Osteocyte (in vitro differentiated cells): ENCODE data around the gene ABCA13. TPM values are rescaled to one million over a fixed set of nuclear protein-coding genes. Genes with fewer than 3 reads are reported as not detected.

Source experiments
- DNase-seq: peaks from one replicate; pipeline ENCODE4 v3.0.0; 2021; ENCODE audit warnings: mixed read lengths; ENCODE audit not compliant: unreplicated experiment; ENCODE audit errors: extremely low spot score
- H3K27ac Mint-ChIP-seq: one replicate; pipeline ENCODE4 v1.8.0; 2021; ENCODE audit warnings: mild to moderate bottlenecking, mixed read lengths; ENCODE audit not compliant: unreplicated experiment
- H3K27me3 Mint-ChIP-seq: one replicate; pipeline ENCODE4 v1.8.0; 2021; ENCODE audit warnings: mixed read lengths; ENCODE audit not compliant: unreplicated experiment
- H3K36me3 Mint-ChIP-seq: one replicate; pipeline ENCODE4 v1.8.0; 2021; ENCODE audit warnings: mixed read lengths; ENCODE audit not compliant: unreplicated experiment
- H3K4me1 Mint-ChIP-seq: one replicate; pipeline ENCODE4 v1.8.0; 2021; ENCODE audit warnings: mixed read lengths; ENCODE audit not compliant: unreplicated experiment
- H3K4me3 Mint-ChIP-seq: one replicate; pipeline ENCODE4 v1.8.0; 2021; ENCODE audit warnings: mild to moderate bottlenecking, moderate library complexity, mixed read lengths; ENCODE audit not compliant: unreplicated experiment
- H3K9me3 Mint-ChIP-seq: one replicate; pipeline ENCODE4 v1.8.0; 2021; ENCODE audit warnings: mixed read lengths; ENCODE audit not compliant: unreplicated experiment
- CTCF ChIP-seq: fragments of 200-600 bp; sonication (generic); IDR thresholded peaks from 2 replicates; pipeline ENCODE4 v1.5.0; 2021; ENCODE audit warnings: antibody characterized with exemption, mild to moderate bottlenecking, moderate library complexity
- total RNA-seq: library from RNA; stranded (reverse); gene quantifications from 2 replicates; pipeline ENCODE4 v1.2.1, GENCODE V29; 2021

The ABCA13 gene
- total RNA-seq, 1 donor from 2014 or later, result 1.1 TPM

GRCh38 chr7:48617508-48617907 is 446.2 kb downstream of the ABCA13 start:
- Mint-ChIP-seq H3K27ac (no peak overlapping the region), H3K9me3 (no peaks in the 10 kb centered on the region), H3K27me3 (no peaks in the 10 kb centered on the region), H3K4me1 (no peaks in the 10 kb centered on the region), H3K36me3 (no peaks in the 10 kb centered on the region), H3K4me3 (no peak overlapping the region)
- DNase-seq, result no peak
- no peak for TF ChIP-seq CTCF

GRCh38 chr7:48617993-48618392 is 446.7 kb downstream of the ABCA13 start:
- Mint-ChIP-seq H3K9me3 (no peaks in the 10 kb centered on the region), H3K4me3 (no peak overlapping the region), H3K4me1 (no peaks in the 10 kb centered on the region), H3K27me3 (no peaks in the 10 kb centered on the region), H3K36me3 (no peaks in the 10 kb centered on the region), H3K27ac (no peak overlapping the region)
- TF ChIP-seq CTCF, result no peak
- DNase-seq, result no peak

DNA sequence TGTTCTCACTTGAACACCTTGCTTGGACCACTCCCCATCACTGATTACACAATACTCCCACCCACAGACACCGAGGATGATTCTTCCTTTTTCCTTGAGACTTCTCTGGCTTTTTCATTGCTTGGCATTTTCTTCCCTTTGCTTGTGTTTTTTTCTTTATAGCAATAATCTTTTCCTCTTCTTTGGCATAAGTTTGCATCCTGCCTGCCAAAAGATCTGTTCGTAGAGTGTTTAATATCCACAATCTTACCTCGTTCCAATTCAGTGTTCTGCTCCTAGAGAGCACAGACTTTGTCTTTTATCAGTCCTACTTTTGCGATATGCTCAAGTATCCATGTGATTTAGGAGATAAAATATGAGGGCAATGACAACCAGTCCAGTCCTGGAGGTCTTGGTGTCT is 449.8 kb downstream of the ABCA13 start:
- TF ChIP-seq CTCF, result no peak
- Mint-ChIP-seq H3K9me3 (no peaks in the 10 kb centered on the region), H3K27me3 (no peaks in the 10 kb centered on the region), H3K4me3 (no peak overlapping the region), H3K4me1 (no peaks in the 10 kb centered on the region), H3K27ac (no peak overlapping the region), H3K36me3 (no peaks in the 10 kb centered on the region)
- no peak for DNase-seq

- no peak for TF ChIP-seq CTCF
These were observed 455.9 kb downstream of the ABCA13 start for GRCh38 chr7:48627164-48627563.

GRCh38 chr7:48628793-48629349 is 457.6 kb downstream of the ABCA13 start:
- H3K4me1 Mint-ChIP-seq, result no peaks in the 10 kb centered on the region
- H3K27ac Mint-ChIP-seq, result no peak overlapping the region
- H3K36me3 Mint-ChIP-seq, result no peaks in the 10 kb centered on the region
- no peak overlapping the region for H3K4me3 Mint-ChIP-seq
- no peaks in the 10 kb centered on the region for H3K27me3 Mint-ChIP-seq
- no peak for DNase-seq
- H3K9me3 Mint-ChIP-seq, result no peaks in the 10 kb centered on the region
- no peak for TF ChIP-seq CTCF

More at GRCh38 chr7:48627164-48627563, 455.9 kb downstream of the ABCA13 start:
- no peak for DNase-seq
- Mint-ChIP-seq H3K4me1 (no peaks in the 10 kb centered on the region), H3K4me3 (no peak overlapping the region), H3K27ac (no peak overlapping the region), H3K36me3 (no peaks in the 10 kb centered on the region), H3K9me3 (no peaks in the 10 kb centered on the region), H3K27me3 (no peaks in the 10 kb centered on the region)
